WTC11 (cell line): ENCODE measurements around the gene CCDC185. TPM values are rescaled to one million over a fixed set of nuclear protein-coding genes. Genes with fewer than 3 reads are reported as not detected.

ENCODE experiments used
- ATAC-seq: fragments of 200-7000 bp; cut with Tn5 transposase; 2 replicates; pipeline ENCODE4 v1.10.0; 2021; ENCODE audit warnings: mild to moderate bottlenecking, moderate library complexity
- CTCF ChIA-PET: fragments of 300-600 bp; sonication (Branson Sonifier 250); formaldehyde crosslinking; loops from one replicate; lab custom pipeline; 2021; ENCODE audit warnings: antibody characterized with exemption; lab: Charles Lee
- POLR2A ChIA-PET: fragments of 350-600 bp; sonication (Branson Sonifier 250); formaldehyde crosslinking; loops from one replicate; lab custom pipeline; 2021; ENCODE audit warnings: antibody characterized with exemption; lab: Charles Lee
- DNase-seq: peaks from one replicate; pipeline ENCODE4 v3.0.0; 2021; ENCODE audit warnings: low spot score
- H3K27ac Mint-ChIP-seq: 2 replicates; pipeline ENCODE4 v1.8.0; 2021; ENCODE audit warnings: mixed read lengths
- H3K27me3 Mint-ChIP-seq: 2 replicates; pipeline ENCODE4 v1.8.0; 2021; ENCODE audit warnings: low read depth, mild to moderate bottlenecking, moderate library complexity, mixed read lengths
- H3K36me3 Mint-ChIP-seq: 2 replicates; pipeline ENCODE4 v1.8.0; 2021; ENCODE audit warnings: mixed read lengths
- H3K4me1 Mint-ChIP-seq: 2 replicates; pipeline ENCODE4 v1.8.0; 2022; ENCODE audit warnings: mixed read lengths
- H3K4me3 Mint-ChIP-seq: 2 replicates; pipeline ENCODE4 v1.8.0; 2021; ENCODE audit warnings: mild to moderate bottlenecking, moderate library complexity, mixed read lengths
- H3K9me3 Mint-ChIP-seq: 2 replicates; pipeline ENCODE4 v1.8.0; 2021; ENCODE audit warnings: mixed read lengths
- FOXK1 ChIP-seq: sonication (generic); formaldehyde crosslinking; IDR thresholded peaks from 2 replicates; pipeline ENCODE4 v1.8.0; 2022; ENCODE audit warnings: mild to moderate bottlenecking, moderate library complexity, missing genetic modification reagents
- FOXP4 ChIP-seq: sonication (generic); formaldehyde crosslinking; IDR thresholded peaks from 2 replicates; pipeline ENCODE4 v1.8.0; 2022; ENCODE audit warnings: mild to moderate bottlenecking, missing genetic modification reagents
- GRHL2 ChIP-seq: fragments of 250-450 bp; sonication (Bioruptor Pico); IDR thresholded peaks from 2 replicates; pipeline ENCODE4 v1.8.0; 2022; ENCODE audit warnings: mild to moderate bottlenecking, moderate library complexity; ENCODE audit not compliant: insufficient replicate concordance, severe bottlenecking
- GTF2I ChIP-seq: fragments of 250-450 bp; sonication (Bioruptor Pico); conservative IDR thresholded peaks from 2 replicates; pipeline ENCODE4 v1.4.0; 2021; ENCODE audit warnings: mild to moderate bottlenecking
- JAZF1 ChIP-seq: fragments of 250-450 bp; sonication (Bioruptor Pico); IDR thresholded peaks from 2 replicates; pipeline ENCODE4 v1.9.0; 2021; ENCODE audit warnings: moderate library complexity, mild to moderate bottlenecking, inconsistent platforms
- NFE2L1 ChIP-seq: sonication (generic); formaldehyde crosslinking; IDR thresholded peaks from 2 replicates; pipeline ENCODE4 v1.8.1; 2023; ENCODE audit warnings: missing genetic modification reagents
- NR1H2 ChIP-seq: sonication (generic); formaldehyde crosslinking; IDR thresholded peaks from 2 replicates; pipeline ENCODE4 v1.9.0; 2021; ENCODE audit warnings: mild to moderate bottlenecking, moderate library complexity, missing genetic modification reagents
- OVOL2 ChIP-seq: fragments of 250-450 bp; sonication (Bioruptor Pico); IDR thresholded peaks from 2 replicates; pipeline ENCODE4 v1.9.0; 2021; ENCODE audit warnings: mild to moderate bottlenecking, borderline replicate concordance
- STAT6 ChIP-seq: sonication (generic); formaldehyde crosslinking; conservative IDR thresholded peaks from 2 replicates; pipeline ENCODE4 v1.8.1; 2023; ENCODE audit warnings: mild to moderate bottlenecking, low read depth, missing genetic modification reagents, moderate library complexity
- TEAD4 ChIP-seq: sonication (generic); formaldehyde crosslinking; IDR thresholded peaks from 2 replicates; pipeline ENCODE4 v1.8.0; 2022; ENCODE audit warnings: mild to moderate bottlenecking, missing genetic modification reagents
- ZBTB21 ChIP-seq: sonication (generic); formaldehyde crosslinking; IDR thresholded peaks from 2 replicates; pipeline ENCODE4 v1.8.1; 2023; ENCODE audit warnings: mild to moderate bottlenecking, missing genetic modification reagents, borderline replicate concordance
- ZNF121 ChIP-seq: sonication (generic); formaldehyde crosslinking; IDR thresholded peaks from 2 replicates; pipeline ENCODE4 v1.8.0; 2023; ENCODE audit warnings: missing genetic modification reagents
- ZNF416 ChIP-seq: fragments of 250-450 bp; sonication (Bioruptor Pico); IDR thresholded peaks from 2 replicates; pipeline ENCODE4 v1.9.0; 2021; ENCODE audit warnings: mild to moderate bottlenecking, inconsistent platforms
- ZNF671 ChIP-seq: fragments of 250-450 bp; sonication (Bioruptor Pico); IDR thresholded peaks from 2 replicates; pipeline ENCODE4 v1.8.0; 2021; ENCODE audit warnings: mild to moderate bottlenecking
- total RNA-seq: library from RNA; stranded (reverse); gene quantifications from 3 replicates; pipeline ENCODE4 v1.2.3, GENCODE V29; 2021
- TF ChIP-seq, protein P1 (sequence below): sonication (generic); formaldehyde crosslinking; IDR thresholded peaks from 2 replicates; pipeline ENCODE4 v1.8.1; 2022; ENCODE audit warnings: mild to moderate bottlenecking, missing genetic modification reagents, moderate library complexity, borderline replicate concordance
- TF ChIP-seq, protein P2 (sequence below): sonication (generic); formaldehyde crosslinking; IDR thresholded peaks from 2 replicates; pipeline ENCODE4 v1.8.1; 2023; ENCODE audit warnings: mild to moderate bottlenecking, missing genetic modification reagents
- TF ChIP-seq, protein P3 (sequence below): sonication (generic); formaldehyde crosslinking; IDR thresholded peaks from 2 replicates; pipeline ENCODE4 v1.8.1; 2023; ENCODE audit warnings: mild to moderate bottlenecking, missing genetic modification reagents, moderate library complexity
- TF ChIP-seq, protein P4 (sequence below): sonication (generic); formaldehyde crosslinking; IDR thresholded peaks from 2 replicates; pipeline ENCODE4 v1.8.0; 2023; ENCODE audit warnings: mild to moderate bottlenecking, missing genetic modification reagents
- TF ChIP-seq, protein P5 (sequence below): sonication (generic); formaldehyde crosslinking; IDR thresholded peaks from 2 replicates; pipeline ENCODE4 v1.8.1; 2023; ENCODE audit warnings: mild to moderate bottlenecking, missing genetic modification reagents
- TF ChIP-seq, protein P6 (sequence below): sonication (generic); formaldehyde crosslinking; IDR thresholded peaks from 2 replicates; pipeline ENCODE4 v1.8.1; 2023; ENCODE audit warnings: mild to moderate bottlenecking, missing genetic modification reagents, borderline replicate concordance

Gene CCDC185
- total RNA-seq, 1 experiment from 2014 or later, result not detected

DNA sequence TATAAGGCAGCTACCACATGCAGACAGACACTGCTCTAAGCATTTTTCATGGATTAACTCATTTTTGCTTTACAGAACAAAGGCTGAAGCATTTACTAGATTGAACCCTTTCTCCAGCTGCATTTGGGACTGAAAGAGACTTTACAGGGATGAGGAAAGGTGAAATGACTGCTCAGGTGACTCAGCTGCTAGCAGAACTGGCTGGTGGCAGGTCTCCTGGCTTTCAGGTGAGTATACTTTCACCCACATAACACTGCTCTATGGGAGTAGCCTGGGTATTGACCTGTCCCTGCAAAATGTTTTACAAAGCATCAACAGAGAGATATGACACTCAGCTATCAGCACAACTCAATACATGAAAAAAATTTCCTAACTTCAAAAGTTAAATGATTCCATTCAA, 2.6 kb upstream of the CCDC185 start (continued):
- no peak for TF ChIP-seq FOXK1 (CRISPR knock-in tag)
- TF ChIP-seq, protein P1, sequence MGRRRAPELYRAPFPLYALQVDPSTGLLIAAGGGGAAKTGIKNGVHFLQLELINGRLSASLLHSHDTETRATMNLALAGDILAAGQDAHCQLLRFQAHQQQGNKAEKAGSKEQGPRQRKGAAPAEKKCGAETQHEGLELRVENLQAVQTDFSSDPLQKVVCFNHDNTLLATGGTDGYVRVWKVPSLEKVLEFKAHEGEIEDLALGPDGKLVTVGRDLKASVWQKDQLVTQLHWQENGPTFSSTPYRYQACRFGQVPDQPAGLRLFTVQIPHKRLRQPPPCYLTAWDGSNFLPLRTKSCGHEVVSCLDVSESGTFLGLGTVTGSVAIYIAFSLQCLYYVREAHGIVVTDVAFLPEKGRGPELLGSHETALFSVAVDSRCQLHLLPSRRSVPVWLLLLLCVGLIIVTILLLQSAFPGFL (CRISPR knock-in tag), result no peak
- no peak for TF ChIP-seq FOXP4
- TF ChIP-seq ZNF416, result no peak
- no peak for TF ChIP-seq TEAD4 (CRISPR knock-in tag)
- no peak for TF ChIP-seq OVOL2 (CRISPR knock-in tag)
- TF ChIP-seq NR1H2 (CRISPR knock-in tag), result no peak

DNA sequence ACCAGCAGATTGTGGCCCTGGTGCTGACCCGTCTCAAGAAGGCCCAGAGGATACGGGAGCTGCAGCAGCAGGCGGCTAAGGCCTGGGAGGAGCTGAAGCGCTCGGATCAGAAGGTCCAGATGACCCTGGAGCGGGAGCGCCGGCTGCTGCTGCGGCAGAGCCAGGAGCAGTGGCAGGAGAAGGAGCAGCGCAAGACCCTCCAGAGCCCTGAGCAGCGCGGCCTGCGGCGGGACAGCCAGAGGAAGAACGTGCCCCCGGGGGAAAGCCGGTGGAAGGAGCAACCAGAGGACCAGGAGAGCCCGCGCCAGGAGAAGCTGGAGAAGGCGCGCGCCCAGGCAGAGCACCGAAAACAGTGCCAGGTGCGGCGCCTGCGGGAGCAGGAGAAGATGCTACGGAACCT, 1.0 kb downstream of the CCDC185 start:
- H3K4me1 Mint-ChIP-seq, result peaks cover 3% of the 10 kb centered on the region; the same call in 1 of the 2 replicates
- peaks cover 9% of the 10 kb centered on the region; the same call in 1 of the 2 replicates for H3K9me3 Mint-ChIP-seq
- ChIA-PET POLR2A (interaction anchor here (1.2 kb wide), 1 partner anchor 219 kb away, joined by 3 read pairs; no protein-coding TSS in a partner anchor), CTCF (interaction anchor here (0.9 to 1.6 kb wide), 2 partner anchors 30 to 74 kb away, joined by 3 to 7 read pairs; partner anchors contain the start of gene SUSD4)
- peaks cover 43% of the 10 kb centered on the region for H3K27me3 Mint-ChIP-seq
- H3K27ac Mint-ChIP-seq, result no peak overlapping the region
- ATAC-seq (peak; percentile 54), DNase-seq (peak; percentile 24)
- H3K4me3 Mint-ChIP-seq, result no peak overlapping the region
- peaks cover 11% of the 10 kb centered on the region for H3K36me3 Mint-ChIP-seq
- TF ChIP-seq, protein P2, sequence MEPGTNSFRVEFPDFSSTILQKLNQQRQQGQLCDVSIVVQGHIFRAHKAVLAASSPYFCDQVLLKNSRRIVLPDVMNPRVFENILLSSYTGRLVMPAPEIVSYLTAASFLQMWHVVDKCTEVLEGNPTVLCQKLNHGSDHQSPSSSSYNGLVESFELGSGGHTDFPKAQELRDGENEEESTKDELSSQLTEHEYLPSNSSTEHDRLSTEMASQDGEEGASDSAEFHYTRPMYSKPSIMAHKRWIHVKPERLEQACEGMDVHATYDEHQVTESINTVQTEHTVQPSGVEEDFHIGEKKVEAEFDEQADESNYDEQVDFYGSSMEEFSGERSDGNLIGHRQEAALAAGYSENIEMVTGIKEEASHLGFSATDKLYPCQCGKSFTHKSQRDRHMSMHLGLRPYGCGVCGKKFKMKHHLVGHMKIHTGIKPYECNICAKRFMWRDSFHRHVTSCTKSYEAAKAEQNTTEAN (CRISPR knock-in tag), result no peak
- TF ChIP-seq GRHL2 (CRISPR knock-in tag) (no peak), GTF2I (no peak), ZNF121 (CRISPR knock-in tag) (no peak), NFE2L1 (CRISPR knock-in tag) (no peak), JAZF1 (CRISPR knock-in tag) (no peak), STAT6 (CRISPR knock-in tag) (no peak), ZNF671 (CRISPR knock-in tag) (no peak), ZBTB21 (CRISPR knock-in tag) (no peak)
- TF ChIP-seq, protein P3, sequence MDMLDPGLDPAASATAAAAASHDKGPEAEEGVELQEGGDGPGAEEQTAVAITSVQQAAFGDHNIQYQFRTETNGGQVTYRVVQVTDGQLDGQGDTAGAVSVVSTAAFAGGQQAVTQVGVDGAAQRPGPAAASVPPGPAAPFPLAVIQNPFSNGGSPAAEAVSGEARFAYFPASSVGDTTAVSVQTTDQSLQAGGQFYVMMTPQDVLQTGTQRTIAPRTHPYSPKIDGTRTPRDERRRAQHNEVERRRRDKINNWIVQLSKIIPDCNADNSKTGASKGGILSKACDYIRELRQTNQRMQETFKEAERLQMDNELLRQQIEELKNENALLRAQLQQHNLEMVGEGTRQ (CRISPR knock-in tag), result no peak
- TF ChIP-seq, protein P4, sequence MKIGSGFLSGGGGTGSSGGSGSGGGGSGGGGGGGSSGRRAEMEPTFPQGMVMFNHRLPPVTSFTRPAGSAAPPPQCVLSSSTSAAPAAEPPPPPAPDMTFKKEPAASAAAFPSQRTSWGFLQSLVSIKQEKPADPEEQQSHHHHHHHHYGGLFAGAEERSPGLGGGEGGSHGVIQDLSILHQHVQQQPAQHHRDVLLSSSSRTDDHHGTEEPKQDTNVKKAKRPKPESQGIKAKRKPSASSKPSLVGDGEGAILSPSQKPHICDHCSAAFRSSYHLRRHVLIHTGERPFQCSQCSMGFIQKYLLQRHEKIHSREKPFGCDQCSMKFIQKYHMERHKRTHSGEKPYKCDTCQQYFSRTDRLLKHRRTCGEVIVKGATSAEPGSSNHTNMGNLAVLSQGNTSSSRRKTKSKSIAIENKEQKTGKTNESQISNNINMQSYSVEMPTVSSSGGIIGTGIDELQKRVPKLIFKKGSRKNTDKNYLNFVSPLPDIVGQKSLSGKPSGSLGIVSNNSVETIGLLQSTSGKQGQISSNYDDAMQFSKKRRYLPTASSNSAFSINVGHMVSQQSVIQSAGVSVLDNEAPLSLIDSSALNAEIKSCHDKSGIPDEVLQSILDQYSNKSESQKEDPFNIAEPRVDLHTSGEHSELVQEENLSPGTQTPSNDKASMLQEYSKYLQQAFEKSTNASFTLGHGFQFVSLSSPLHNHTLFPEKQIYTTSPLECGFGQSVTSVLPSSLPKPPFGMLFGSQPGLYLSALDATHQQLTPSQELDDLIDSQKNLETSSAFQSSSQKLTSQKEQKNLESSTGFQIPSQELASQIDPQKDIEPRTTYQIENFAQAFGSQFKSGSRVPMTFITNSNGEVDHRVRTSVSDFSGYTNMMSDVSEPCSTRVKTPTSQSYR (CRISPR knock-in tag), result no peak
- TF ChIP-seq, protein P5, sequence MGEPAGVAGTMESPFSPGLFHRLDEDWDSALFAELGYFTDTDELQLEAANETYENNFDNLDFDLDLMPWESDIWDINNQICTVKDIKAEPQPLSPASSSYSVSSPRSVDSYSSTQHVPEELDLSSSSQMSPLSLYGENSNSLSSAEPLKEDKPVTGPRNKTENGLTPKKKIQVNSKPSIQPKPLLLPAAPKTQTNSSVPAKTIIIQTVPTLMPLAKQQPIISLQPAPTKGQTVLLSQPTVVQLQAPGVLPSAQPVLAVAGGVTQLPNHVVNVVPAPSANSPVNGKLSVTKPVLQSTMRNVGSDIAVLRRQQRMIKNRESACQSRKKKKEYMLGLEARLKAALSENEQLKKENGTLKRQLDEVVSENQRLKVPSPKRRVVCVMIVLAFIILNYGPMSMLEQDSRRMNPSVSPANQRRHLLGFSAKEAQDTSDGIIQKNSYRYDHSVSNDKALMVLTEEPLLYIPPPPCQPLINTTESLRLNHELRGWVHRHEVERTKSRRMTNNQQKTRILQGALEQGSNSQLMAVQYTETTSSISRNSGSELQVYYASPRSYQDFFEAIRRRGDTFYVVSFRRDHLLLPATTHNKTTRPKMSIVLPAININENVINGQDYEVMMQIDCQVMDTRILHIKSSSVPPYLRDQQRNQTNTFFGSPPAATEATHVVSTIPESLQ (CRISPR knock-in tag), result no peak
- TF ChIP-seq, protein P6, sequence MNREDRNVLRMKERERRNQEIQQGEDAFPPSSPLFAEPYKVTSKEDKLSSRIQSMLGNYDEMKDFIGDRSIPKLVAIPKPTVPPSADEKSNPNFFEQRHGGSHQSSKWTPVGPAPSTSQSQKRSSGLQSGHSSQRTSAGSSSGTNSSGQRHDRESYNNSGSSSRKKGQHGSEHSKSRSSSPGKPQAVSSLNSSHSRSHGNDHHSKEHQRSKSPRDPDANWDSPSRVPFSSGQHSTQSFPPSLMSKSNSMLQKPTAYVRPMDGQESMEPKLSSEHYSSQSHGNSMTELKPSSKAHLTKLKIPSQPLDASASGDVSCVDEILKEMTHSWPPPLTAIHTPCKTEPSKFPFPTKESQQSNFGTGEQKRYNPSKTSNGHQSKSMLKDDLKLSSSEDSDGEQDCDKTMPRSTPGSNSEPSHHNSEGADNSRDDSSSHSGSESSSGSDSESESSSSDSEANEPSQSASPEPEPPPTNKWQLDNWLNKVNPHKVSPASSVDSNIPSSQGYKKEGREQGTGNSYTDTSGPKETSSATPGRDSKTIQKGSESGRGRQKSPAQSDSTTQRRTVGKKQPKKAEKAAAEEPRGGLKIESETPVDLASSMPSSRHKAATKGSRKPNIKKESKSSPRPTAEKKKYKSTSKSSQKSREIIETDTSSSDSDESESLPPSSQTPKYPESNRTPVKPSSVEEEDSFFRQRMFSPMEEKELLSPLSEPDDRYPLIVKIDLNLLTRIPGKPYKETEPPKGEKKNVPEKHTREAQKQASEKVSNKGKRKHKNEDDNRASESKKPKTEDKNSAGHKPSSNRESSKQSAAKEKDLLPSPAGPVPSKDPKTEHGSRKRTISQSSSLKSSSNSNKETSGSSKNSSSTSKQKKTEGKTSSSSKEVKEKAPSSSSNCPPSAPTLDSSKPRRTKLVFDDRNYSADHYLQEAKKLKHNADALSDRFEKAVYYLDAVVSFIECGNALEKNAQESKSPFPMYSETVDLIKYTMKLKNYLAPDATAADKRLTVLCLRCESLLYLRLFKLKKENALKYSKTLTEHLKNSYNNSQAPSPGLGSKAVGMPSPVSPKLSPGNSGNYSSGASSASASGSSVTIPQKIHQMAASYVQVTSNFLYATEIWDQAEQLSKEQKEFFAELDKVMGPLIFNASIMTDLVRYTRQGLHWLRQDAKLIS (CRISPR knock-in tag), result no peak
